ENCODE results near the gene VMA21. TPM values are rescaled to one million over a fixed set of nuclear protein-coding genes. Genes with fewer than 3 reads are reported as not detected.

VMA21 gene
- total and polyA plus RNA-seq, 2 of the 4 experiments (the other 2 are of a cell fraction) = 12.3 to 28.5 TPM

DNA sequence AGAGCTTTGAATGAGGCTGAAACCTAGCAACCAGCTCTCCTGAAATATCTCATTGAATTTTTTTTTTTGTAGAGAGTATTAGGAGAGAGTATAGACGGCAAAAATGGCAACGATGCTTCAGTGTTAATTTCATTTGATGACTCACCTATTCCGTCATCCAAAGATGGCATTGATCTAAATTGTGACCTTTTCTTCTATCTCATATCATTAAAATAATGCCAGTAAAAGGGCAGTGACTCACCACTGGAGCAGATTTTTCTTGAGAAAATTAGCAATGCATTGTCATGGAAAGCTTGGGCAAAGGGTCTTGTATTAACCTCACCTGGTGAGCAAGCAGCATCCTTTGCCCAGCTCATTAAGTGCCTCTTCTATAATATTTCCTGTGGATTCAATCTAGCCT, 19.6 kb downstream of the VMA21 start:
- no peak overlapping the region for H2AFZ ChIP-seq (replicated peaks; ENCODE audit: low read length, poor library complexity)
- H2BK15ac ChIP-seq (ENCODE audit: low read depth, low read length) = no peak overlapping the region
- in situ Hi-C loops (cut with MboI; ENCODE audit: low sequenced_read_pairs) = loop anchor here (10.0 kb wide), 1 partner anchor 58 kb away; no protein-coding TSS in a partner anchor
- H3K4me1 ChIP-seq (ENCODE audit: control insufficient read depth, insufficient read depth, low read length) = no peaks in the 10 kb centered on the region
- no peaks in the 10 kb centered on the region for H3K9me3 ChIP-seq (ENCODE audit: control insufficient read depth, insufficient read depth, low read length)
- no peaks in the 10 kb centered on the region for H3K79me1 ChIP-seq (ENCODE audit: low read depth in 1 of 2, low read length in 2 of 2)
- no peaks in the 10 kb centered on the region for H3K36me3 ChIP-seq (ENCODE audit: control insufficient read depth, insufficient read depth, low read length)
- H3K27ac ChIP-seq (ENCODE audit: insufficient read depth, low read length) = no peak overlapping the region
- no peak overlapping the region for H2AK9ac ChIP-seq (replicated peaks; ENCODE audit: low read depth, low read length, poor library complexity)
- H4K5ac ChIP-seq (ENCODE audit: low read depth, low read length) = no peak overlapping the region
- no peak overlapping the region for H4K8ac ChIP-seq (ENCODE audit: low read depth in 2 of 2, low read length in 2 of 2)
- H3K9ac ChIP-seq (ENCODE audit: low read depth, low read length) = no peak overlapping the region
- H3K9me1 ChIP-seq (ENCODE audit: insufficient read depth, low read length) = no peaks in the 10 kb centered on the region
- no peak overlapping the region for H2BK20ac ChIP-seq (ENCODE audit: low read depth, low read length)
- H3K4me3 ChIP-seq (ENCODE audit: insufficient read depth, low read depth, low read length) = no peak overlapping the region
- H3K4ac ChIP-seq (ENCODE audit: low read depth, low read length) = no peak overlapping the region
- no peak overlapping the region for H2AK5ac ChIP-seq (ENCODE audit: low read depth, low read length)
- H3K23ac ChIP-seq (ENCODE audit: low read depth, low read length) = no peak overlapping the region
- TF ChIP-seq, protein P1, sequence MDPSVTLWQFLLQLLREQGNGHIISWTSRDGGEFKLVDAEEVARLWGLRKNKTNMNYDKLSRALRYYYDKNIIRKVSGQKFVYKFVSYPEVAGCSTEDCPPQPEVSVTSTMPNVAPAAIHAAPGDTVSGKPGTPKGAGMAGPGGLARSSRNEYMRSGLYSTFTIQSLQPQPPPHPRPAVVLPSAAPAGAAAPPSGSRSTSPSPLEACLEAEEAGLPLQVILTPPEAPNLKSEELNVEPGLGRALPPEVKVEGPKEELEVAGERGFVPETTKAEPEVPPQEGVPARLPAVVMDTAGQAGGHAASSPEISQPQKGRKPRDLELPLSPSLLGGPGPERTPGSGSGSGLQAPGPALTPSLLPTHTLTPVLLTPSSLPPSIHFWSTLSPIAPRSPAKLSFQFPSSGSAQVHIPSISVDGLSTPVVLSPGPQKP (IDR thresholded peaks at IDR 0.05; ENCODE audit: borderline replicate concordance, low read depth, low read length) = no peak
- TF ChIP-seq BHLHE40 (IDR thresholded peaks at IDR 0.05; ENCODE audit: low read depth, low read length) (no peak), SMC3 (IDR thresholded peaks at IDR 0.05; ENCODE audit: low read depth, low read length) (no peak), MAFK (IDR thresholded peaks at IDR 0.05; ENCODE audit: low read depth, low read length) (no peak), CEBPB (IDR thresholded peaks at IDR 0.05; ENCODE audit: low read depth, low read length) (no peak), RAD21 (IDR thresholded peaks at IDR 0.05; ENCODE audit: low read length) (no peak), CHD1 (IDR thresholded peaks at IDR 0.05; ENCODE audit: low read depth, low read length) (no peak), POLR2A (IDR thresholded peaks at IDR 0.05; ENCODE audit: low read depth, low read length) (no peak), MAZ (IDR thresholded peaks at IDR 0.05; ENCODE audit: borderline replicate concordance, low read depth, low read length) (no peak), NFE2L2 (IDR thresholded peaks at IDR 0.05; ENCODE audit: low read depth, low read length) (no peak)
- H3K4me2 ChIP-seq (ENCODE audit: low read depth, low read length) = no peak overlapping the region
- H4K20me1 ChIP-seq (ENCODE audit: insufficient read depth, low read length) = no peaks in the 10 kb centered on the region
- H4K91ac ChIP-seq (ENCODE audit: insufficient read depth, low read depth, low read length) = no peak overlapping the region
- BruUV-seq (replicated peaks) = no TSS peak
- no peak overlapping the region for H2BK5ac ChIP-seq (ENCODE audit: low read depth, low read length, poor library complexity, severe bottlenecking)
- no peak overlapping the region for H3K18ac ChIP-seq (ENCODE audit: low read depth, low read length)
- ChIA-PET CTCF (no interaction called here), POLR2A (ENCODE audit: unreplicated experiment) (no interaction called here)
- H3K56ac ChIP-seq (ENCODE audit: extremely low read depth, insufficient read depth, low read length) = no peak overlapping the region
- dilution Hi-C loops (cut with HindIII; ENCODE audit: low sequenced_read_pairs, unreplicated experiment) = no loop called here
- no peak for ATAC-seq (ENCODE audit: low read depth)
- H3K14ac ChIP-seq (replicated peaks; ENCODE audit: low read depth, low read length) = no peak overlapping the region
- no CpG with 5 or more reads among the region's 3 CpGs for WGBS, 2 experiments (ENCODE audit: extremely low coverage in 2 of 2, insufficient read length in 1 of 2)
- no peaks in the 10 kb centered on the region for H3K27me3 ChIP-seq (ENCODE audit: control insufficient read depth, insufficient read depth, low read length)
- H2BK120ac ChIP-seq (ENCODE audit: low read depth, low read length) = no peak overlapping the region
- no peak for DNase-seq
- intact Hi-C loops (cut with micrococcal nuclease) = no loop called here

All from IMR-90 (cell line).